NCI-H2081 treated with DMSO at 0.1 percent for 48 hours (cell line): Measurements from ENCODE around the gene MCC.

ENCODE experiments used
- DNase-seq: peaks from one replicate; lab custom pipeline; 2025; lab: John Stamatoyannopoulos, UW

Gene MCC

GRCh38 chr5:113054899-113055298 lies 433.4 kb downstream of the MCC start:
- no peak for DNase-seq

- no peak for DNase-seq
Measured at GRCh38 chr5:113053511-113053995, 434.7 kb downstream of the MCC start.

GRCh38 chr5:113052041-113052795 lies 436.0 kb downstream of the MCC start:
- DNase-seq = no peak

GRCh38 chr5:113050721-113051382 lies 437.4 kb downstream of the MCC start:
- no peak for DNase-seq

GRCh38 chr5:113048931-113049330 lies 439.3 kb downstream of the MCC start:
- no peak for DNase-seq

- DNase-seq = no peak
Measured at GRCh38 chr5:113047733-113048652, 440.3 kb downstream of the MCC start.

- DNase-seq = no peak
Measured at GRCh38 chr5:113047234-113047633, 441.0 kb downstream of the MCC start.

- no peak for DNase-seq
Measured at GRCh38 chr5:113044776-113045465, 443.3 kb downstream of the MCC start.

- no peak for DNase-seq
Measured at GRCh38 chr5:113043491-113043931, 444.7 kb downstream of the MCC start.

- no peak for DNase-seq
Measured at GRCh38 chr5:113042491-113043243, 445.6 kb downstream of the MCC start.

GRCh38 chr5:113040672-113041260 lies 447.5 kb downstream of the MCC start:
- DNase-seq = no peak

GRCh38 chr5:113039934-113040285 lies 448.3 kb downstream of the MCC start:
- no peak for DNase-seq

- DNase-seq = no peak
Measured at GRCh38 chr5:113039229-113039933, 448.9 kb downstream of the MCC start.

- DNase-seq = no peak
Measured at GRCh38 chr5:113038714-113039113, 449.5 kb downstream of the MCC start.

GRCh38 chr5:113038136-113038535 lies 450.1 kb downstream of the MCC start:
- DNase-seq = no peak

- no peak for DNase-seq
Measured at GRCh38 chr5:113036826-113037225, 451.4 kb downstream of the MCC start.

GRCh38 chr5:113036321-113036720 lies 451.9 kb downstream of the MCC start:
- DNase-seq = no peak

GRCh38 chr5:113035096-113035495 lies 453.2 kb downstream of the MCC start:
- no peak for DNase-seq

GRCh38 chr5:113034182-113034773 lies 454.0 kb downstream of the MCC start:
- no peak for DNase-seq

GRCh38 chr5:113031557-113031956 lies 456.7 kb downstream of the MCC start:
- DNase-seq = no peak
